HepG2 (cell line): Measurements from ENCODE around the gene CD248. TPM values are rescaled to one million over a fixed set of nuclear protein-coding genes. Genes with fewer than 3 reads are reported as not detected.

Experiments used
- ATAC-seq: fragments of 200-7000 bp; cut with Tn5 transposase; 3 replicates; pipeline ENCODE4 v1.9.1; 2020; ENCODE audit warnings: mild to moderate bottlenecking, moderate library complexity
- BruUV-seq: library from RNA; stranded (reverse); fragments of 400-500 nt; replicated peaks from 2 replicates; lab custom pipeline; 2021; lab: Mats Ljungman, UMichigan
- CTCF ChIA-PET: fragments of 300-600 bp; formaldehyde crosslinking; extraction: SDS; loops from one replicate; lab custom pipeline; 2021; ENCODE audit warnings: low total read pairs, inconsistent platforms, low intra/inter-chr PET ratio; lab: Yijun Ruan, JAX
- POLR2A ChIA-PET: fragments of 350-600 bp; sonication (Branson Sonifier 250); formaldehyde crosslinking; loops from one replicate; lab custom pipeline; 2020; ENCODE audit warnings: antibody characterized with exemption, inconsistent platforms; lab: Yijun Ruan, JAX
- DNase-seq: peaks from one replicate; pipeline ENCODE4 v3.0.0-alpha.2; 2015; ENCODE audit warnings: low spot score
- FAIRE-seq: peaks from 3 replicates; lab custom pipeline; 2011; peaks lifted over from hg19 to GRCh38; lab: Jason Lieb, UNC
- H2AFZ ChIP-seq: one replicate; pipeline ENCODE4 v1.6.1; 2011; ENCODE audit warnings: low read length, inconsistent platforms
- H3K27ac ChIP-seq: fragments of 300-600 bp; 3 replicates; pipeline ENCODE4 v1.8.0; 2011; ENCODE audit warnings: mixed run types, mild to moderate bottlenecking, mixed read lengths, low read length, inconsistent platforms; ENCODE audit not compliant: insufficient read depth; ENCODE audit errors: extremely low read length
- H3K27me3 ChIP-seq, 2 experiments: fragments of 200-600 bp in 1 of 2; 2 replicates in 1 of 2; 3 replicates in 1 of 2; pipeline versions ENCODE4 v1.6.0 to v1.8.0; 2011; ENCODE audit warnings: low read length in 2 of 2, mild to moderate bottlenecking in 2 of 2, moderate library complexity in 2 of 2, inconsistent platforms in 1 of 2; ENCODE audit not compliant: insufficient read depth in 2 of 2, control insufficient read depth in 1 of 2
- H3K36me3 ChIP-seq, 2 experiments: fragments of 200-600 bp in 1 of 2; replicated peaks in 1 of 2; 2 replicates in 1 of 2; 3 replicates in 1 of 2; pipeline versions ENCODE4 v1.5.1 to v1.8.0; 2011; ENCODE audit warnings: low read length in 2 of 2, inconsistent platforms in 1 of 2; ENCODE audit not compliant: insufficient read depth in 2 of 2, control insufficient read depth in 1 of 2
- H3K4me1 ChIP-seq: 2 replicates; pipeline ENCODE4 v1.5.1; 2012; ENCODE audit warnings: low read length, inconsistent platforms; ENCODE audit not compliant: insufficient read depth
- H3K4me2 ChIP-seq: 2 replicates; pipeline ENCODE4 v1.6.0; 2011; ENCODE audit warnings: low read depth, low read length, inconsistent platforms
- H3K4me3 ChIP-seq, 3 experiments: fragments of 200-600 bp in 1 of 3; sonication (generic), shearing (Covaris generic) in 1 of 3; replicated peaks in 1 of 3; 2 replicates each; pipeline ENCODE4 v1.5.1; 2011 to 2016; ENCODE audit warnings: low read length in 3 of 3, inconsistent platforms in 2 of 3, low read depth in 2 of 3, mild to moderate bottlenecking in 2 of 3, control low read depth in 1 of 3, mixed read lengths in 1 of 3; ENCODE audit not compliant: insufficient read depth in 1 of 3
- H3K79me2 ChIP-seq: one replicate; pipeline ENCODE4 v1.6.1; 2011; ENCODE audit warnings: low read length, inconsistent platforms; ENCODE audit not compliant: insufficient read depth
- H3K9ac ChIP-seq: 2 replicates; pipeline ENCODE4 v1.6.0; 2011; ENCODE audit warnings: mild to moderate bottlenecking, low read depth, low read length, inconsistent platforms; ENCODE audit not compliant: insufficient read depth
- H3K9me3 ChIP-seq: 2 replicates; pipeline ENCODE4 v1.5.1; 2012; ENCODE audit warnings: mild to moderate bottlenecking, low read length
- H4K20me1 ChIP-seq: 2 replicates; pipeline ENCODE4 v1.6.0; 2011; ENCODE audit warnings: inconsistent platforms, mild to moderate bottlenecking, low read length, moderate library complexity; ENCODE audit not compliant: insufficient read depth
- EEA1 ChIP-seq: sonication (generic); formaldehyde crosslinking; IDR thresholded peaks from 2 replicates; pipeline ENCODE4 v1.5.1; 2020; ENCODE audit warnings: mild to moderate bottlenecking, missing genetic modification reagents, borderline replicate concordance
- GPN1 ChIP-seq: sonication (generic); formaldehyde crosslinking; IDR thresholded peaks from 2 replicates; pipeline ENCODE4 v1.5.1; 2020; ENCODE audit warnings: missing genetic modification reagents, borderline replicate concordance
- HIVEP1 ChIP-seq: sonication (generic); formaldehyde crosslinking; IDR thresholded peaks from 2 replicates; pipeline ENCODE4 v1.4.0; 2020; ENCODE audit warnings: mild to moderate bottlenecking, missing genetic modification reagents
- HNF4A ChIP-seq: sonication (generic); formaldehyde crosslinking; IDR thresholded peaks from 2 replicates; pipeline ENCODE4 v1.4.0; 2020; ENCODE audit warnings: missing genetic modification reagents
- REST ChIP-seq, 2 experiments: IDR thresholded peaks; 2 replicates each; pipeline ENCODE4 v1.6.1; 2011 to 2012; ENCODE audit warnings: low read length in 2 of 2, borderline replicate concordance in 1 of 2, low read depth in 1 of 2, mild to moderate bottlenecking in 1 of 2, moderate library complexity in 1 of 2
- SKI ChIP-seq: fragments of 450-650 bp; IDR thresholded peaks from one replicate; pipeline ENCODE4 v1.6.1; 2018; ENCODE audit warnings: mild to moderate bottlenecking; ENCODE audit not compliant: partially characterized antibody
- SOX5 ChIP-seq: IDR thresholded peaks from 2 replicates; pipeline ENCODE4 v1.6.1; 2016; ENCODE audit warnings: borderline replicate concordance
- TAF1 ChIP-seq: sonication (generic); formaldehyde crosslinking; IDR thresholded peaks from 2 replicates; pipeline ENCODE4 v1.4.0; 2020; ENCODE audit warnings: missing genetic modification reagents
- ZFP62 ChIP-seq: sonication (generic); formaldehyde crosslinking; IDR thresholded peaks from 2 replicates; pipeline ENCODE4 v1.4.0; 2020; ENCODE audit warnings: missing genetic modification reagents
- ZNF10 ChIP-seq: sonication (generic); formaldehyde crosslinking; IDR thresholded peaks from 2 replicates; pipeline ENCODE4 v1.4.0; 2020; ENCODE audit warnings: mild to moderate bottlenecking, low read depth, missing genetic modification reagents, borderline replicate concordance
- ZNF207 ChIP-seq: fragments of 450-650 bp; IDR thresholded peaks from 2 replicates; pipeline ENCODE4 v1.6.1; 2016; ENCODE audit warnings: antibody characterized with exemption, borderline replicate concordance
- ZNF496 ChIP-seq: sonication (generic); formaldehyde crosslinking; IDR thresholded peaks from 2 replicates; pipeline ENCODE4 v1.8.1; 2023; ENCODE audit warnings: mild to moderate bottlenecking, moderate library complexity, missing genetic modification reagents; ENCODE audit not compliant: insufficient replicate concordance
- ZNF761 ChIP-seq: sonication (generic); formaldehyde crosslinking; conservative IDR thresholded peaks from 2 replicates; pipeline ENCODE4 v1.4.0; 2020; ENCODE audit warnings: mild to moderate bottlenecking, missing genetic modification reagents
- ZSCAN29 ChIP-seq: sonication (generic); formaldehyde crosslinking; conservative IDR thresholded peaks from 2 replicates; pipeline ENCODE4 v1.4.0; 2020; ENCODE audit warnings: mild to moderate bottlenecking, missing genetic modification reagents
- WGBS: methylation state at CpG from one replicate; pipeline ENCODE4 v1.1.6; 2017; ENCODE audit warnings: low lambda C conversion rate; 5-methylcytosine and 5-hydroxymethylcytosine counted together
- in situ Hi-C: cut with HindIII; loops from 2 replicates; pipeline ENCODE4 v1.10.0; 2017; ENCODE audit warnings: low pct_unique_long_range_greater_than_20kb; ENCODE audit not compliant: extremely low pct_ligation_motif_present
- intact Hi-C: fragments of 100-400 bp; cut with micrococcal nuclease; formaldehyde crosslinking; loops from one replicate; pipeline ENCODE4 v1.10.0; 2022; ENCODE audit not compliant: unreplicated experiment
- polyA plus RNA-seq, 8 experiments: library from polyadenylated mRNA; depleted of rRNA in 3 of 8; stranded (reverse) in 7 of 8; unstranded in 1 of 8; fragments of >200 nt; fragmentation: Illumina TruSeq in 4 of 8; extraction: Trizol in 4 of 8; gene quantifications; 2 replicates each; pipeline versions ENCODE4 v1.2.1 to v1.2.3, GENCODE V29; 2011 to 2016; ENCODE audit warnings: low read depth in 4 of 8, missing spikeins in 1 of 8, mixed read lengths in 1 of 8; ENCODE audit not compliant: insufficient read depth in 1 of 8
- total RNA-seq, 5 experiments: library from RNA; depleted of rRNA; stranded (reverse); fragments of >200 nt; fragmentation: Illumina TruSeq; extraction: Trizol; gene quantifications; 2 replicates each; pipeline ENCODE4 v1.2.3, GENCODE V29; 2016; ENCODE audit warnings: low read depth in 1 of 5
- TF ChIP-seq, protein P1 (sequence below): IDR thresholded peaks from 2 replicates; pipeline ENCODE4 v1.6.1; 2018; ENCODE audit warnings: missing genetic modification reagents, mild to moderate bottlenecking, missing compliant biosample characterization
- TF ChIP-seq, protein P2 (sequence below): sonication (generic); formaldehyde crosslinking; conservative IDR thresholded peaks from 2 replicates; pipeline ENCODE4 v1.4.0; 2020; ENCODE audit warnings: missing genetic modification reagents

CD248 gene
- total and polyA plus RNA-seq, 2 of the 13 experiments (the other 11 are each of a cell fraction or from before 2014, with no cell fraction given) = 0.25 to 0.35 TPM

DNA sequence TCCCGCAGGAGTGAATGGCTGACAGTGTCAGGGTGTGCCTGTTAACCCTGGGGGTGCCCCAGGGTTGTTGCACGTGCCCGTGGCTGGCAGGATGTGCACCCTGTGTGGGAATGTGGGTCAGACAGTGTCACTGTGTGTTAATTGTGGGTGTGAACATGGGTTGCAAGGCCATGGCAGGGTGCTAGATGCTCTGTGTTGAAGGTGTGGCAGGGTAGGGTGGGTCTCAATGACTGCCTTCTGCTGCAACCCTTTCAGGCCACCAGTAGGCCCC, 11.1 kb upstream of the CD248 start (continued):
- no peak for TF ChIP-seq GPN1 (CRISPR knock-in tag)
- TF ChIP-seq ZNF10 (CRISPR knock-in tag) = no peak
- no peak for TF ChIP-seq SOX5
- 0 out of 2 replicates have a peak, but pooled peaks have one; percentile 40 for TF ChIP-seq EEA1 (CRISPR knock-in tag)
- TF ChIP-seq HIVEP1 (CRISPR knock-in tag) = 0 out of 2 replicates have a peak, but pooled peaks have one; percentile 19
- TF ChIP-seq ZNF761 (CRISPR knock-in tag) = 0 out of 2 replicates have a peak, but pooled peaks have one; percentile 17

- ATAC-seq = peak; percentile 31
- Histone ChIP-seq H3K4me3 (peak overlapping the region in 2 of 3 experiments; percentile 11 to 76; a peak in 3 of 6 replicates), H3K27me3 (peaks cover 0 to 21% of the 10 kb centered on the region in 2 experiments; a peak in 3 of 5 replicates), H4K20me1 (no peaks in the 10 kb centered on the region), H3K9me3 (no peaks in the 10 kb centered on the region), H3K27ac (no peak overlapping the region), H3K9ac (peak overlapping the region; percentile 53), H2AFZ (no peak overlapping the region), H3K4me2 (peak overlapping the region; percentile 100), H3K4me1 (peaks cover 64% of the 10 kb centered on the region), H3K36me3 (no peaks in the 10 kb centered on the region), H3K79me2 (no peaks in the 10 kb centered on the region)
- FAIRE-seq = no peak
- WGBS = 37% methylated on average over 9 of the region's 10 CpGs
- POLR2A ChIA-PET = interaction anchor here (1.0 to 1.8 kb wide), 4 partner anchors 9 to 39 kb away, joined by 7 to 40 read pairs (median 12); partner anchors contain the start of genes CD248, RIN1 and YIF1A
- intact Hi-C loops (loop anchor here (1.0 to 5.0 kb wide), 2 partner anchors 16 to 545 kb away; partner anchors contain the start of gene AP5B1), in situ Hi-C loops (loop anchor here (5.0 kb wide), 1 partner anchor 35 kb away; the partner anchor contains the start of gene TMEM151A)
- CTCF ChIA-PET = interaction anchor here (1.2 to 3.4 kb wide), 5 partner anchors 16 to 105 kb away, joined by 4 to 68 read pairs (median 7); no protein-coding TSS in a partner anchor
- DNase-seq = no peak
- BruUV-seq = no TSS peak
- TF ChIP-seq ZFP62 (no peak), REST (IDR thresholded peaks at IDR 0.05; ENCODE audit: borderline replicate concordance in 1 of 2, low read depth in 1 of 2, low read length in 2 of 2) (no peak), ZSCAN29 (CRISPR knock-in tag) (no peak), ZNF496 (CRISPR knock-in tag) (no peak), SKI (peak; percentile 11), TAF1 (CRISPR knock-in tag) (no peak), HNF4A (CRISPR knock-in tag) (0 out of 2 replicates have a peak, but pooled peaks have one; percentile 6), ZNF207 (peak; percentile 36; the same call in 1 of the 2 replicates)
- TF ChIP-seq, protein P1, sequence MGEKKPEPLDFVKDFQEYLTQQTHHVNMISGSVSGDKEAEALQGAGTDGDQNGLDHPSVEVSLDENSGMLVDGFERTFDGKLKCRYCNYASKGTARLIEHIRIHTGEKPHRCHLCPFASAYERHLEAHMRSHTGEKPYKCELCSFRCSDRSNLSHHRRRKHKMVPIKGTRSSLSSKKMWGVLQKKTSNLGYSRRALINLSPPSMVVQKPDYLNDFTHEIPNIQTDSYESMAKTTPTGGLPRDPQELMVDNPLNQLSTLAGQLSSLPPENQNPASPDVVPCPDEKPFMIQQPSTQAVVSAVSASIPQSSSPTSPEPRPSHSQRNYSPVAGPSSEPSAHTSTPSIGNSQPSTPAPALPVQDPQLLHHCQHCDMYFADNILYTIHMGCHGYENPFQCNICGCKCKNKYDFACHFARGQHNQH (CRISPR knock-in tag) = no peak
- TF ChIP-seq, protein P2, sequence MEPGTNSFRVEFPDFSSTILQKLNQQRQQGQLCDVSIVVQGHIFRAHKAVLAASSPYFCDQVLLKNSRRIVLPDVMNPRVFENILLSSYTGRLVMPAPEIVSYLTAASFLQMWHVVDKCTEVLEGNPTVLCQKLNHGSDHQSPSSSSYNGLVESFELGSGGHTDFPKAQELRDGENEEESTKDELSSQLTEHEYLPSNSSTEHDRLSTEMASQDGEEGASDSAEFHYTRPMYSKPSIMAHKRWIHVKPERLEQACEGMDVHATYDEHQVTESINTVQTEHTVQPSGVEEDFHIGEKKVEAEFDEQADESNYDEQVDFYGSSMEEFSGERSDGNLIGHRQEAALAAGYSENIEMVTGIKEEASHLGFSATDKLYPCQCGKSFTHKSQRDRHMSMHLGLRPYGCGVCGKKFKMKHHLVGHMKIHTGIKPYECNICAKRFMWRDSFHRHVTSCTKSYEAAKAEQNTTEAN = 0 out of 2 replicates have a peak, but pooled peaks have one; percentile 2
These were observed 10.6 kb upstream of the CD248 start for GRCh38 chr11:66327171-66328030.
